Measurements from ENCODE around the gene GSTT4. TPM values are rescaled to one million over a fixed set of nuclear protein-coding genes. Genes with fewer than 3 reads are reported as not detected.

GSTT4 gene
- total and polyA plus RNA-seq, 2 of the 13 experiments (the other 11 are each of a cell fraction or from before 2014, with no cell fraction given), result 0.59 to 0.62 TPM

GRCh38 chr22:24003887-24004286, 1.4 kb downstream of the GSTT4 start:
- Histone ChIP-seq H3K4me3 (replicated peaks in 1 of 3; ENCODE audit: insufficient read depth in 1 of 3, low read depth in 2 of 3, low read length in 3 of 3) (no peak overlapping the region), H2AFZ (ENCODE audit: low read length) (no peak overlapping the region), H3K4me1 (ENCODE audit: insufficient read depth, low read length) (peaks cover 70% of the 10 kb centered on the region), H3K27ac (ENCODE audit: extremely low read length, insufficient read depth, low read length) (no peak overlapping the region), H3K9me3 (ENCODE audit: low read length) (no peaks in the 10 kb centered on the region), H3K79me2 (ENCODE audit: insufficient read depth, low read length) (no peaks in the 10 kb centered on the region), H3K4me2 (ENCODE audit: low read depth, low read length) (0 out of 2 replicates have a peak overlapping the region, but pooled peaks have one; percentile 0), H3K36me3 (replicated peaks in 1 of 2; ENCODE audit: control insufficient read depth in 1 of 2, insufficient read depth in 2 of 2, low read length in 2 of 2) (no peaks in the 10 kb centered on the region), H3K9ac (ENCODE audit: insufficient read depth, low read depth, low read length) (no peak overlapping the region), H4K20me1 (ENCODE audit: insufficient read depth, low read length) (no peaks in the 10 kb centered on the region), H3K27me3 (ENCODE audit: control insufficient read depth in 1 of 2, insufficient read depth in 2 of 2, low read length in 2 of 2) (no peaks in the 10 kb centered on the region)
- no TSS peak for BruUV-seq (replicated peaks)
- TF ChIP-seq ZNF891 (CRISPR knock-in tag; IDR thresholded peaks at IDR 0.05), result peak; percentile 51; the same call in 1 of the 2 replicates
- no peak for TF ChIP-seq MED1 (CRISPR knock-in tag; IDR thresholded peaks at IDR 0.05)
- TF ChIP-seq FOXO4 (CRISPR knock-in tag; conservative IDR thresholded peaks at IDR 0.05), result no peak
- 0 out of 2 replicates have a peak, but pooled peaks have one; percentile 8 for TF ChIP-seq POLR2G (IDR thresholded peaks at IDR 0.05; ENCODE audit: low read depth, low read length)
- TF ChIP-seq NRL (CRISPR knock-in tag; IDR thresholded peaks at IDR 0.05; ENCODE audit: borderline replicate concordance), result 0 out of 2 replicates have a peak, but pooled peaks have one; percentile 21
- TF ChIP-seq ZXDC (CRISPR knock-in tag; IDR thresholded peaks at IDR 0.05), result no peak
- peak; percentile 55 for TF ChIP-seq AGO2 (optimal IDR thresholded peaks at IDR 0.05; ENCODE audit: low read depth, low read length)
- intact Hi-C loops (cut with micrococcal nuclease; ENCODE audit: unreplicated experiment) (no loop called here), in situ Hi-C loops (cut with HindIII; ENCODE audit: extremely low pct_ligation_motif_present, low pct_unique_long_range_greater_than_20kb) (no loop called here)
- WGBS (ENCODE audit: low lambda C conversion rate), result 56% methylated on average over 9 of the region's 9 CpGs
- CTCF ChIA-PET (ENCODE audit: low intra/inter-chr PET ratio, low total read pairs), result no interaction called here
- ATAC-seq (no peak), DNase-seq (ENCODE audit: low spot score) (no peak), FAIRE-seq (no peak)
- POLR2A ChIA-PET, result interaction anchor here (1.2 kb wide), 1 partner anchor 146 kb away, joined by 3 read pairs; the partner anchor contains the start of gene SLC2A11

Data from HepG2 (cell line).